H9 (cell line): ENCODE results near the gene VPS51. TPM values are rescaled to one million over a fixed set of nuclear protein-coding genes. Genes with fewer than 3 reads are reported as not detected.

Experiments
- DNase-seq: peaks from one replicate; pipeline ENCODE4 v3.0.0-alpha.2; 2017
- H2AFZ ChIP-seq: one replicate; pipeline ENCODE4 v1.6.1; 2013; ENCODE audit warnings: mild to moderate bottlenecking, low read length, control low read depth, moderate library complexity
- H2AK5ac ChIP-seq: 2 replicates; pipeline ENCODE4 v1.6.1; 2013; ENCODE audit warnings: low read length, control low read depth, mixed read lengths; ENCODE audit not compliant: insufficient read length
- H2BK120ac ChIP-seq: one replicate; pipeline ENCODE4 v1.6.1; 2013; ENCODE audit warnings: low read depth, mild to moderate bottlenecking, low read length, control low read depth, inconsistent platforms; ENCODE audit not compliant: poor library complexity, severe bottlenecking
- H2BK12ac ChIP-seq: 2 replicates; pipeline ENCODE4 v1.6.1; 2013; ENCODE audit warnings: low read length, control low read depth, mixed read lengths, low read depth; ENCODE audit not compliant: insufficient read length
- H2BK15ac ChIP-seq: 2 replicates; pipeline ENCODE4 v1.6.1; 2013; ENCODE audit warnings: low read depth, low read length, control low read depth
- H2BK20ac ChIP-seq: one replicate; pipeline ENCODE4 v1.6.1; 2013; ENCODE audit warnings: low read depth, mild to moderate bottlenecking, low read length, control low read depth, inconsistent platforms; ENCODE audit not compliant: poor library complexity, severe bottlenecking
- H2BK5ac ChIP-seq: 2 replicates; pipeline ENCODE4 v1.6.1; 2013; ENCODE audit warnings: low read length, control low read depth, mixed read lengths; ENCODE audit not compliant: insufficient read length
- H3K14ac ChIP-seq: 2 replicates; pipeline ENCODE4 v1.6.1; 2013; ENCODE audit warnings: low read length, control low read depth; ENCODE audit not compliant: insufficient read depth
- H3K18ac ChIP-seq: 2 replicates; pipeline ENCODE4 v1.6.1; 2013; ENCODE audit warnings: low read depth, mild to moderate bottlenecking, mixed read lengths, low read length, control low read depth; ENCODE audit not compliant: insufficient read length
- H3K23ac ChIP-seq: 2 replicates; pipeline ENCODE4 v1.6.1; 2013; ENCODE audit warnings: low read length, control low read depth, mixed read lengths, low read depth; ENCODE audit not compliant: insufficient read length
- H3K23me2 ChIP-seq: 2 replicates; pipeline ENCODE4 v1.6.1; 2013; ENCODE audit warnings: low read depth, mild to moderate bottlenecking, mixed read lengths, low read length, control low read depth; ENCODE audit not compliant: insufficient read length, poor library complexity, severe bottlenecking
- H3K27ac ChIP-seq: 2 replicates; pipeline ENCODE4 v1.5.1; 2013; ENCODE audit warnings: low read length, control low read depth, mixed read lengths, low read depth; ENCODE audit not compliant: insufficient read length
- H3K27me3 ChIP-seq: 2 replicates; pipeline ENCODE4 v1.6.1; 2013; ENCODE audit warnings: low read length, control low read depth, inconsistent platforms; ENCODE audit not compliant: insufficient read depth
- H3K4ac ChIP-seq: 2 replicates; pipeline ENCODE4 v1.6.1; 2013; ENCODE audit warnings: low read depth, mild to moderate bottlenecking, control low read depth, inconsistent platforms, low read length, moderate library complexity
- H3K4me1 ChIP-seq: 2 replicates; pipeline ENCODE4 v1.6.1; 2013; ENCODE audit warnings: low read length, control low read depth, inconsistent platforms; ENCODE audit not compliant: insufficient read depth
- H3K4me2 ChIP-seq: 2 replicates; pipeline ENCODE4 v1.6.1; 2013; ENCODE audit warnings: low read length, control low read depth, mixed read lengths; ENCODE audit not compliant: insufficient read length, insufficient read depth
- H3K56ac ChIP-seq: 2 replicates; pipeline ENCODE4 v1.6.1; 2013; ENCODE audit warnings: low read depth, mild to moderate bottlenecking, mixed read lengths, low read length, control low read depth; ENCODE audit not compliant: insufficient read length
- H3K79me1 ChIP-seq: 2 replicates; pipeline ENCODE4 v1.6.1; 2013; ENCODE audit warnings: low read depth, mild to moderate bottlenecking, moderate library complexity, low read length, control low read depth, inconsistent platforms; ENCODE audit not compliant: insufficient read depth, poor library complexity, severe bottlenecking
- H3K79me2 ChIP-seq: 2 replicates; pipeline ENCODE4 v1.6.1; 2013; ENCODE audit warnings: low read length, control low read depth, inconsistent platforms; ENCODE audit not compliant: insufficient read depth
- H3K9ac ChIP-seq: 2 replicates; pipeline ENCODE4 v1.6.1; 2013; ENCODE audit warnings: low read length, control low read depth, mixed read lengths; ENCODE audit not compliant: insufficient read length; ENCODE audit errors: extremely low read depth
- H3K9me3 ChIP-seq: one replicate; pipeline ENCODE4 v1.6.1; 2013; ENCODE audit warnings: low read depth, low read length, inconsistent platforms; ENCODE audit not compliant: control insufficient read depth
- H3T11ph ChIP-seq: one replicate; pipeline ENCODE4 v1.6.1; 2013; ENCODE audit warnings: mild to moderate bottlenecking, low read length, control low read depth, inconsistent platforms
- H4K20me1 ChIP-seq: one replicate; pipeline ENCODE4 v1.6.1; 2013; ENCODE audit not compliant: control insufficient read depth, insufficient read length, insufficient read depth
- H4K5ac ChIP-seq: 2 replicates; pipeline ENCODE4 v1.6.1; 2013; ENCODE audit warnings: low read depth, mild to moderate bottlenecking, mixed read lengths, low read length, control low read depth; ENCODE audit not compliant: insufficient read length
- H4K8ac ChIP-seq: replicated peaks from 2 replicates; pipeline ENCODE4 v1.6.1; 2013; ENCODE audit warnings: low read length, control low read depth, mixed read lengths, low read depth; ENCODE audit not compliant: insufficient read length
- H4K91ac ChIP-seq: 2 replicates; pipeline ENCODE4 v1.6.1; 2013; ENCODE audit warnings: low read depth, mild to moderate bottlenecking, moderate library complexity, mixed read lengths, low read length, control low read depth; ENCODE audit not compliant: insufficient read length
- H3K27ac Mint-ChIP-seq, 3 experiments: 2 replicates in 2 of 3; 3 replicates in 1 of 3; pipeline ENCODE4 v1.8.0; 2020 to 2021; ENCODE audit warnings: mixed read lengths in 3 of 3, mild to moderate bottlenecking in 1 of 3, moderate library complexity in 1 of 3
- H3K27me3 Mint-ChIP-seq: 2 replicates; pipeline ENCODE4 v1.8.0; 2021; ENCODE audit warnings: low read depth, mild to moderate bottlenecking, moderate library complexity, mixed read lengths
- H3K36me3 Mint-ChIP-seq, 3 experiments: 2 replicates in 2 of 3; 3 replicates in 1 of 3; pipeline ENCODE4 v1.8.0; 2020 to 2021; ENCODE audit warnings: low read depth in 3 of 3, mixed read lengths in 3 of 3; ENCODE audit not compliant: insufficient read depth in 1 of 3
- H3K4me1 Mint-ChIP-seq, 2 experiments: 2 replicates each; pipeline ENCODE4 v1.8.0; 2020; ENCODE audit warnings: mixed read lengths in 2 of 2
- H3K4me3 Mint-ChIP-seq, 2 experiments: 2 replicates in 1 of 2; 3 replicates in 1 of 2; pipeline ENCODE4 v1.8.0; 2020 to 2021; ENCODE audit warnings: mild to moderate bottlenecking in 2 of 2, mixed read lengths in 2 of 2, moderate library complexity in 1 of 2
- H3K9me3 Mint-ChIP-seq, 2 experiments: 2 replicates in 1 of 2; 3 replicates in 1 of 2; pipeline ENCODE4 v1.8.0; 2020; ENCODE audit warnings: mild to moderate bottlenecking in 2 of 2, mixed read lengths in 2 of 2, moderate library complexity in 1 of 2
- total RNA-seq: library from RNA; stranded (reverse); gene quantifications from 2 replicates; pipeline ENCODE4 v1.2.1, GENCODE V29; 2021
- TF ChIP-seq, protein P1 (sequence below): fragments of 200-600 bp; sonication (generic); conservative IDR thresholded peaks from 3 replicates; pipeline ENCODE4 v1.8.0; 2021; ENCODE audit warnings: antibody characterized with exemption, mild to moderate bottlenecking

Gene VPS51
- total RNA-seq, 1 experiment from 2014 or later: 94.7 TPM

DNA sequence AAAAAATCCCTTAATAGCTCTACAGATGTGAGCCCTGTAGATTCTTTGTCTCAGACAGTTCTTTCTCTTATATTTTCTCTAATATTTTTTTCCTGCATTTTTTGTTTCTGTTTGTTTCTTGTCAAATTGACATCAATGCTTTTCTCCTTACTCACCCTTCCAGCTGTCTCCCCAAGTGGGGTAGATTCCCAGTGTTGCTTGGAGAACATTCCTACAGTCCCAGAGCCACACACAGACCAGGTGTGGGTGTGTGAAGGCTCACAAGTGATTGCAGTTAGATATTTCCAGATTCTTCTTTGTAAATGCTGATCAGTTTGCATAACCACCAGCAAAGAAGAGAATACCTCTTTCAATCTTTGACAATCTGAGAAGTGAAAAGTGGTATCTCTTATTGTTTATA is 7.5 kb downstream of the VPS51 start:
- Histone ChIP-seq H3T11ph (no peak overlapping the region), H3K27ac (no peak overlapping the region), H3K14ac (no peak overlapping the region), H2BK20ac (no peak overlapping the region), H2BK12ac (no peak overlapping the region), H3K23me2 (no peaks in the 10 kb centered on the region), H3K56ac (no peak overlapping the region), H3K23ac (no peak overlapping the region), H2BK15ac (no peak overlapping the region), H4K91ac (no peak overlapping the region), H3K4ac (no peak overlapping the region), H3K9me3 (no peaks in the 10 kb centered on the region), H4K5ac (no peak overlapping the region), H2BK120ac (no peak overlapping the region), H2AK5ac (no peak overlapping the region), H3K18ac (no peak overlapping the region), H2BK5ac (no peak overlapping the region), H3K79me2 (no peaks in the 10 kb centered on the region), H2AFZ (no peak overlapping the region), H3K4me2 (no peak overlapping the region), H4K20me1 (no peaks in the 10 kb centered on the region), H3K27me3 (no peaks in the 10 kb centered on the region), H3K4me1 (no peaks in the 10 kb centered on the region), H3K79me1 (no peaks in the 10 kb centered on the region), H3K9ac (no peak overlapping the region), H4K8ac (no peak overlapping the region)
- TF ChIP-seq, protein P1, sequence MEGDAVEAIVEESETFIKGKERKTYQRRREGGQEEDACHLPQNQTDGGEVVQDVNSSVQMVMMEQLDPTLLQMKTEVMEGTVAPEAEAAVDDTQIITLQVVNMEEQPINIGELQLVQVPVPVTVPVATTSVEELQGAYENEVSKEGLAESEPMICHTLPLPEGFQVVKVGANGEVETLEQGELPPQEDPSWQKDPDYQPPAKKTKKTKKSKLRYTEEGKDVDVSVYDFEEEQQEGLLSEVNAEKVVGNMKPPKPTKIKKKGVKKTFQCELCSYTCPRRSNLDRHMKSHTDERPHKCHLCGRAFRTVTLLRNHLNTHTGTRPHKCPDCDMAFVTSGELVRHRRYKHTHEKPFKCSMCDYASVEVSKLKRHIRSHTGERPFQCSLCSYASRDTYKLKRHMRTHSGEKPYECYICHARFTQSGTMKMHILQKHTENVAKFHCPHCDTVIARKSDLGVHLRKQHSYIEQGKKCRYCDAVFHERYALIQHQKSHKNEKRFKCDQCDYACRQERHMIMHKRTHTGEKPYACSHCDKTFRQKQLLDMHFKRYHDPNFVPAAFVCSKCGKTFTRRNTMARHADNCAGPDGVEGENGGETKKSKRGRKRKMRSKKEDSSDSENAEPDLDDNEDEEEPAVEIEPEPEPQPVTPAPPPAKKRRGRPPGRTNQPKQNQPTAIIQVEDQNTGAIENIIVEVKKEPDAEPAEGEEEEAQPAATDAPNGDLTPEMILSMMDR: no peak
- H3K4me1 Mint-ChIP-seq: no peaks in the 10 kb centered on the region
- no peaks in the 10 kb centered on the region for H3K27me3 Mint-ChIP-seq
- no peaks in the 10 kb centered on the region for H3K9me3 Mint-ChIP-seq
- peaks cover 4 to 12% (median 11%) of the 10 kb centered on the region in 3 experiments; a peak in 5 of 7 replicates for H3K36me3 Mint-ChIP-seq
- H3K27ac Mint-ChIP-seq: no peak overlapping the region; a peak in 1 of 7 replicates
- DNase-seq: no peak
- no peak overlapping the region for H3K4me3 Mint-ChIP-seq
